Measurements from ENCODE around the gene TSPAN18. TPM values are rescaled to one million over a fixed set of nuclear protein-coding genes. Genes with fewer than 3 reads are reported as not detected.
A peak's percentile ranks its signal among the peaks of the same experiment; 100 is the strongest.

TSPAN18 gene
- total and polyA plus RNA-seq, 9 donors, result 2.1 to 35.3 (median 14.4) TPM

DNA sequence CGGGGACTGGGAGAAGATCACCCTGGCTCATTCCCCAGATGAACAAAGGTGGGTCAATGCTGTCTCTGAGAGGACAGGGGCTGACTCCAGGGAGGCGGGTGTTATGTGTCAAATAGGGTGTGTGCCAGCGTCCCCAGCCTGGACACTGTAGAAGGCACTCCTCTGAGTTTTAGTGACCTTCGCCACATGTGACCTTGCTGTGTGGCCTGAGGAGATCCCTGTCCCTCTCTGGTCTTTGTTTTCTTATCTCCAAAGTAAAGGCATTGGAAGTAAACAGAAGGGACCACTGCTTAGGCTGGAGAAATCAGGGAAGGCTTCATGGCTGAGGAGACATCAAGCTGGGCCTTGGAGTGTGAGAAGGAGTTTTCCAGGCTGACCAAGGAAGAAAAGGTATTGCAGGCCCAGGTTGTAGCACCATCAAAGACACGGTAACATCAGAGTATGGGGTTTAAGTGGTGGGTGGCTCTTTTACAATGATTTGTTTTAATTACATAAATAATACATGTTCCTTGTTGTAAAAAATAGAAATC is 149.5 kb downstream of the TSPAN18 start:
- no peaks in the 10 kb centered on the region for H3K9me3 ChIP-seq
- H3K27ac ChIP-seq, result no peak overlapping the region
- TF ChIP-seq EP300 (IDR thresholded peaks at IDR 0.05) (no peak), POLR2A (IDR thresholded peaks at IDR 0.05) (no peak)
- TF ChIP-seq, protein P1, sequence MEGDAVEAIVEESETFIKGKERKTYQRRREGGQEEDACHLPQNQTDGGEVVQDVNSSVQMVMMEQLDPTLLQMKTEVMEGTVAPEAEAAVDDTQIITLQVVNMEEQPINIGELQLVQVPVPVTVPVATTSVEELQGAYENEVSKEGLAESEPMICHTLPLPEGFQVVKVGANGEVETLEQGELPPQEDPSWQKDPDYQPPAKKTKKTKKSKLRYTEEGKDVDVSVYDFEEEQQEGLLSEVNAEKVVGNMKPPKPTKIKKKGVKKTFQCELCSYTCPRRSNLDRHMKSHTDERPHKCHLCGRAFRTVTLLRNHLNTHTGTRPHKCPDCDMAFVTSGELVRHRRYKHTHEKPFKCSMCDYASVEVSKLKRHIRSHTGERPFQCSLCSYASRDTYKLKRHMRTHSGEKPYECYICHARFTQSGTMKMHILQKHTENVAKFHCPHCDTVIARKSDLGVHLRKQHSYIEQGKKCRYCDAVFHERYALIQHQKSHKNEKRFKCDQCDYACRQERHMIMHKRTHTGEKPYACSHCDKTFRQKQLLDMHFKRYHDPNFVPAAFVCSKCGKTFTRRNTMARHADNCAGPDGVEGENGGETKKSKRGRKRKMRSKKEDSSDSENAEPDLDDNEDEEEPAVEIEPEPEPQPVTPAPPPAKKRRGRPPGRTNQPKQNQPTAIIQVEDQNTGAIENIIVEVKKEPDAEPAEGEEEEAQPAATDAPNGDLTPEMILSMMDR (IDR thresholded peaks at IDR 0.05), result no peak
- no peaks in the 10 kb centered on the region for H3K27me3 ChIP-seq
- no peaks in the 10 kb centered on the region for H3K36me3 ChIP-seq
- DNase-seq, result no peak
- no peaks in the 10 kb centered on the region for H3K4me1 ChIP-seq (ENCODE audit: insufficient read depth)
- H3K4me3 ChIP-seq, result no peak overlapping the region
- 92 to 97% (median 93%) methylated on average over 5 of the region's 5 CpGs for WGBS, 3 donors
- intact Hi-C loops (cut with DNase I), result no loop called here

DNA sequence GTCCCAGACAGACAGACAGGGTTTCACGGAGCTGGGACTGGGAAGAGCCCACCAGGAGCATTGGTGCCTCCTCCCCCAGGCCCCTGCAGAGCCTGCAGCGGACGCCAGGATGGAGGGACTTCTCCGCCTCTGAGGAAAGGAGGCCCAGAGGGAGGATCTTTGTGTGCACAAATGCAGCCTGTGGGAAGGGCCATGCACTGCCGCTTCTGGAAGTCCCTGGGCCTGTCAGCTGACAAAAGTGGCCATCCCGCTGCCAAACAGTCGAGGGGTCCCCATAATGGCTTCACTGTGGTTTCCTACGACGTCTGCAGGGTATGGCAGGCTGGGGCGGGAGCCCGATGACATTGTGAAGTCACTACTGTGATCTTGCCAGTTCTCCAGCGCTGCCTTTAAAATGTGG is 150.1 kb downstream of the TSPAN18 start:
- Histone ChIP-seq H3K9me3 (no peaks in the 10 kb centered on the region), H3K4me3 (no peak overlapping the region), H3K4me1 (ENCODE audit: insufficient read depth) (no peaks in the 10 kb centered on the region), H3K36me3 (no peaks in the 10 kb centered on the region), H3K27ac (no peak overlapping the region), H3K27me3 (no peaks in the 10 kb centered on the region)
- 79 to 91% (median 89%) methylated on average over 12 of the region's 12 CpGs for WGBS, 3 donors
- DNase-seq, result no peak
- intact Hi-C loops (cut with DNase I), result no loop called here
- TF ChIP-seq POLR2A (IDR thresholded peaks at IDR 0.05) (no peak), EP300 (IDR thresholded peaks at IDR 0.05) (no peak)
- TF ChIP-seq, protein P1 (IDR thresholded peaks at IDR 0.05), result no peak

- Histone ChIP-seq H3K9me3 (no peaks in the 10 kb centered on the region), H3K27me3 (no peaks in the 10 kb centered on the region), H3K36me3 (no peaks in the 10 kb centered on the region), H3K4me1 (ENCODE audit: insufficient read depth) (no peaks in the 10 kb centered on the region), H3K4me3 (no peak overlapping the region), H3K27ac (no peak overlapping the region)
- TF ChIP-seq, protein P1 (IDR thresholded peaks at IDR 0.05), result no peak
- no peak for TF ChIP-seq EP300 (IDR thresholded peaks at IDR 0.05)
- no peak for TF ChIP-seq POLR2A (IDR thresholded peaks at IDR 0.05)
- intact Hi-C loops (cut with DNase I), result no loop called here
- peak in 3 of 5 donors; percentile 35 to 62 (median 45) for DNase-seq
- 24 to 29% (median 25%) methylated on average over 26 of the region's 26 CpGs for WGBS, 3 donors
These were observed 151.1 kb downstream of the TSPAN18 start for GRCh38 chr11:44877571-44878497.

- 76 to 78% (median 78%) methylated on average over 6 of the region's 6 CpGs for WGBS, 3 donors
- Histone ChIP-seq H3K27me3 (no peaks in the 10 kb centered on the region), H3K36me3 (no peaks in the 10 kb centered on the region), H3K9me3 (no peaks in the 10 kb centered on the region), H3K4me1 (ENCODE audit: insufficient read depth) (no peaks in the 10 kb centered on the region), H3K4me3 (no peak overlapping the region), H3K27ac (no peak overlapping the region)
- TF ChIP-seq POLR2A (IDR thresholded peaks at IDR 0.05) (no peak), EP300 (IDR thresholded peaks at IDR 0.05) (no peak)
- TF ChIP-seq, protein P1 (IDR thresholded peaks at IDR 0.05), result no peak
- no peak for DNase-seq
- intact Hi-C loops (cut with DNase I), result no loop called here
These were observed 151.9 kb downstream of the TSPAN18 start for GRCh38 chr11:44878711-44879110.

All from ovary (tissue), 9 donors.